GM13977 (cell line): ENCODE measurements around the gene CYP39A1.
A peak's percentile ranks its signal among the peaks of the same experiment; 100 is the strongest.

Experiments used
- DNase-seq: peaks from one replicate; pipeline ENCODE4 v3.0.0; 2012; ENCODE audit warnings: low spot score
- CTCF ChIP-seq: IDR thresholded peaks from 2 replicates; pipeline ENCODE4 v1.5.1; 2012; ENCODE audit warnings: mild to moderate bottlenecking, control low read depth; ENCODE audit not compliant: insufficient read depth; ENCODE audit errors: extremely low read depth, missing control alignments
- in situ Hi-C: fragments of 300-500 bp; cut with MboI; formaldehyde crosslinking; loops from one replicate; pipeline ENCODE4 v1.12.0; 2022; ENCODE audit warnings: low sequenced_read_pairs, low pct_unique_long_range_greater_than_20kb, mixed read lengths, inconsistent platforms; ENCODE audit not compliant: unreplicated experiment

CYP39A1 gene

GRCh38 chr6:46626228-46626909 lies 26.2 kb downstream of the CYP39A1 start:
- TF ChIP-seq CTCF = peak; percentile 51
- DNase-seq = peak; percentile 24
- in situ Hi-C loops = loop anchor here (25.0 kb wide), 1 partner anchor 564 kb away; no protein-coding TSS in a partner anchor

GRCh38 chr6:46618726-46619125 lies 33.9 kb downstream of the CYP39A1 start:
- in situ Hi-C loops = no loop called here
- DNase-seq = no peak
- no peak for TF ChIP-seq CTCF

- DNase-seq = no peak
- in situ Hi-C loops = no loop called here
- no peak for TF ChIP-seq CTCF
These were observed 40.0 kb downstream of the CYP39A1 start for GRCh38 chr6:46612645-46613044.

GRCh38 chr6:46610862-46611553 lies 41.6 kb downstream of the CYP39A1 start:
- in situ Hi-C loops = no loop called here
- DNase-seq = no peak
- TF ChIP-seq CTCF = no peak

GRCh38 chr6:46606338-46606737 lies 46.3 kb downstream of the CYP39A1 start:
- DNase-seq = no peak
- TF ChIP-seq CTCF = no peak
- in situ Hi-C loops = no loop called here

GRCh38 chr6:46605091-46605797 lies 47.4 kb downstream of the CYP39A1 start:
- DNase-seq = peak; percentile 8
- in situ Hi-C loops = no loop called here
- TF ChIP-seq CTCF = no peak
